ENCODE measurements around the gene MUC21.

GRCh38 chr6:31035862-31036497 is 52.5 kb downstream of the MUC21 start:
- no peak for TF ChIP-seq TAF1 (IDR thresholded peaks at IDR 0.05; ENCODE audit: low read depth, low read length)
- TF ChIP-seq POLR2A (IDR thresholded peaks at IDR 0.05; ENCODE audit: low read depth, low read length): no peak
